HG02610 (cell line): Measurements from ENCODE around the gene CLCNKB.
"Not testable (repeated sequence)": the region's sequence is repeated elsewhere in the genome, so short reads cannot be mapped to it uniquely, and the experiment has no call there.

Source experiments
- ATAC-seq: cut with Tn5 transposase; IDR thresholded peaks from one replicate; pipeline ENCODE4 v1.9.1; 2021; ENCODE audit warnings: mild to moderate bottlenecking, moderate library complexity; ENCODE audit not compliant: unreplicated experiment

Gene CLCNKB

DNA sequence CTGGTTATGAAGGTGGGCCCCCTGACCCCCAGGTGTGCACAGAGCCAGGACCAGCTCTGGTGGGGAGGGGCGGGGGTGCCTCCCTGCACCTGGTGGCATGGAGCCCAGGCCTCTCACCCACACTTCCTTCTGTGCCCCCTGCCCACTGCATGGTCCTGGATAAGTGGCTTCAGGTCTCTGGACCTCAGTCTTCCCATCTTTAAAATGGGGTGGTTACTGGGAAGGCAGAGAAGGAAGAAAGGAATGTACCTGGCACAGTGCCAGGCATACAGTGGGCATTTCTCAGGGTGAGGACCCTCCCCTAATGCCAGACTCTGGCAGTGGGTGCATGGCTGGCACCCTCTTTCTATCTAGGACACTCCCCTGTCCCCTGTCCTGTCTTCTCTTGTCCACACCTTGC is 14.3 kb upstream of the CLCNKB start:
- ATAC-seq: no peak

DNA sequence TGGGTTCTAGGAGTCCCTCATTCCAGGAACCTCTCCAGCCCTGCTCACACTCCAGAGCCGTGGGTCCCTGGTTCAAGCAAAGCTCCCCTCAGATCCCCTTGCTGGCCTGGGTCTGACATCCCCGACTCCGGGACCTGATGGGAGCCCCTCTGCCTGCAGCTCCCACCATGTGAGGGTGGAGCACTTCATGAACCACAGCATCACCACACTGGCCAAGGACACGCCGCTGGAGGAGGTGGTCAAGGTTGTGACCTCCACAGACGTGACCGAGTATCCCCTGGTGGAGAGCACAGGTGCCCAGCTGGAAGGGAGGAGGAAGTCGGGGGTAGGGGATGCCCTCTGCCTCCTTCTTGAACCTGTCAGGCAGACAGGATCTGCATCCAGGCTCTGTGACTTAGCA is 12.0 kb upstream of the CLCNKB start:
- ATAC-seq: no peak

- peak; percentile 53 for ATAC-seq
Observed at GRCh38 chr1:16032388-16033102, 11.0 kb upstream of the CLCNKB start.

DNA sequence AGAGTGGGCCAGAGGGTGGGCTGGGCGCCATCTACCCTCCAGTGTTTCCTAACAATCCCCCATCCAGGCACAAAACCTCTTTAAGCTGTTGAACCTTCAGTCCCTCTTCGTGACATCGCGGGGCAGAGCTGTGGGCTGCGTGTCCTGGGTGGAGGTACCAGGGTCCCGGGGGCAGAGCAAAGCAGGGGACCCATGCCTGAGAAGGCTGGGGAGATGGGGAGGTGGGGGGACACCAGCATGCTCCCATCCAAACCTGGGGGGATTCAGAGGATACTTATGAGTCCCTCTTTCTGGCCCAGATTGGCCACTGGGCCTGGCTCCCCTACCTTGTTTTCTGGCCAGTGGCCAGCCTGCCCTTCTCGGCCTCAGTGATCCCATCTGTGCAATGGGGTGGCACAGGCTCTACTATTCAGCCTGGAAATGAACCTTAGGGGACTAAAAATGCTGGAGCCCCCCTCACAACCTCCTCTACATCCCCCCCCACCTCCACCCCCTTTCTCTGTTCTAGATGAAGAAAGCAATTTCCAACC is 10.4 kb upstream of the CLCNKB start:
- ATAC-seq: not testable (repeated sequence)

GRCh38 chr1:16036461-16036860 is 7.1 kb upstream of the CLCNKB start:
- ATAC-seq: not testable (repeated sequence)

- ATAC-seq: no peak
Observed at GRCh38 chr1:16038620-16038912, 5.0 kb upstream of the CLCNKB start.

DNA sequence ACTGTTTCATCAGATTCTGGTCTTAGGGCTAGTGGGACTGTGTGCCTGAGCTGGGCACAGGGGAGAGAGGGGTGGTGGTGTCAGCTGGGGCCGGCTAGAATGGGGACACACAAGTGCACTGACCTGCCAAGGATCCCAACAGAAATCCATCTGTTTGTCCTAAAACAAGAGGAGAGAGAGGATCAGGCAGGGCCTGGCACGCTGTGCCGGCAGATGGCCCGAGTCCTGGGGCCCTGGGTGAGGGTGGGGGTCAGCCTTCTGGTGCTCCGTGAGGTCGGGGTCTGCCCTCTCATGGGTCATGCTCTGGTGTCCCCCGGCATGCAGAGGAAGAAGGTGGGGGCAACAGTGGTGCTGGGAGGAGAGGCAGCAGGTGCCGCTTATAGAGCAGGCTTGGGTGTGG is 3.7 kb upstream of the CLCNKB start:
- ATAC-seq: not testable (repeated sequence)

DNA sequence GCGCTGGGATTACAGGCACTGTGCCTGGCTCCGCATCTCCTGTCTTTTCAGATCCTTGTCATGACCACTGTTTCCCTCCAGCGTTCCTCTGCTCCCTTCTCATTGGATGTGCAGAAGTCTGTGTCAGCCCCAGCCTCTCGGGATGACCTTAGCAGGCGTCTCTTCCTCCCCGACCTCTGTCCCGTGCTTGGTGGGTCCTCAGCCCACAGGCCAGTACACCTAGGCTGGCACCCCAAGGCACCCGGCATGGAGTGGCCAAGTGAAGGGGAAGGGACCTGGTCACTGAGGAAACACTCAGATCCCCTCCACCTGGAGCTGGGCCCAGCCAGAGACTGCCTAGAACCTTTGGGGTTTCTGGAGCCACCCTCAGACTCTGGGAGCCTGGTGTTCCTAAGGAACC is 2.4 kb upstream of the CLCNKB start:
- no peak for ATAC-seq

GRCh38 chr1:16042096-16042495 is 1.5 kb upstream of the CLCNKB start:
- no peak for ATAC-seq

GRCh38 chr1:16042654-16043053 is 928 bp upstream of the CLCNKB start:
- not testable (repeated sequence) for ATAC-seq

DNA sequence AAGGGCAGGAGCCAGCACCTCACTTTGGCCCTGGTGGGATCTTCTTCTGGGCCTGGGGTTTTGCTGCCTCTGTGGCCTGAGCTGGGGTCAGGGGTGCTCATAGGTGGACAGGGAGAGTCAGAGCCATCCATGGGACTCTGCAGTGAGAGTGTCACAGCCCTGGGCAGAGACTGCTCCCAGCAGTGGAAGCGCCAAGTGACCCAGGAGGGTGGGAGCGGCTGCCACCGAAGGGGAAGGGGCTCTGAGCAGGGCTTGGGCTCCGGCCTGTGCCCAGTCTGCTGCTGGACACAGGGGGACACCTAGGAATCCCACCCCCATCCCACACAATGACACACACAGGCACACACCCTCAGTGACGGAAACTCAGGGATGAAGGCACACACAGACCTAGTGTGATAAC is 368 bp downstream of the CLCNKB start:
- no peak for ATAC-seq

DNA sequence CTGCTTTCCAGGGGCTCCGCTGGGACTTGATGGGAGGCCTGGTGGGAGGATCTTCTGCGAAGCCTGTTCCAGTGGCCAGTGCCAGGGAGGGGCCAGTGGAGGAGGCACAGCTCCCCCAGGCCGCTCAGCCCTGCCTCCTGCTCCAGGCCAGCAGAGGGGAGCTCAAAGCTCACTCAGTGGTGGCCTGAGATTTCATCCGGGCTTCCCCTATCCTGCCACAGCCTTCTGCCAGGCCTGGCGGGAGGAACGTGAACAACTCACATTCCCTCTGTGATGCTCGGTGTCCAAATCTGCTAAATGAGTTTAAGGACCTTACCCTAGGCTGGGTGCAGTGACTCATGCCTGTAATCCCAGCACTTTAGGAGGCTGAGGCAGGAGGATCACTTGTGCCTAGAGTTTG is 3.3 kb downstream of the CLCNKB start:
- ATAC-seq: no peak

- no peak for ATAC-seq
Observed at GRCh38 chr1:16047791-16048475, 4.4 kb downstream of the CLCNKB start.

DNA sequence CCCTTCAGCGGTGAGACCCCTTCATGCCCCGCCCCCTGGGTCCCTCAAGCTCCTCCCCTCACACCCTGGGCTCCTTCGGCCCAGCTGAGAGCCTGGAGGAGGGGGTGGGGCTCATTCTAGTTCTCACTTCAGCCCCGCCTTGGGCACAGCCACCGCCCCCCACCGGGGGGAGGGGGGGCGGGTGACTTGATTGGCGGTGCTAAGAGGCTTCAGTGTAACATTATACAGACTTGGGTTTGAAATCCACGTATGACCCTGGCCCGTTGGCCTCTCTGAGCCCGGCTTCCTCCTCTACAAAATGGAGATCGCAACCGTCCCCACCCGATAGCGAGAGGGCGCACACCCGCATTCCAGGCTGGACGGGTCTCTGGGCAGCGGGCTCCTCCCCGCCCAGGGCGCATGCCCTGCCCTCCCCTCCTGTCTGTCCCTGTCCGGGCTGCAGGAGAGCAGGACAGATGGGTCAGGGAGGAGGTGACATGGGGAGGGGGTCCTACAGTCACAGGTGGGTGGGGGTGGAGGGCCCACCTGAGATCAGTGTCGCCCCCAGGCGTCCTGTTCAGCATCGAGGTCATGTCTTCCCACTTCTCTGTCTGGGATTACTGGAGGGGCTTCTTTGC is 5.1 kb downstream of the CLCNKB start:
- no peak for ATAC-seq

DNA sequence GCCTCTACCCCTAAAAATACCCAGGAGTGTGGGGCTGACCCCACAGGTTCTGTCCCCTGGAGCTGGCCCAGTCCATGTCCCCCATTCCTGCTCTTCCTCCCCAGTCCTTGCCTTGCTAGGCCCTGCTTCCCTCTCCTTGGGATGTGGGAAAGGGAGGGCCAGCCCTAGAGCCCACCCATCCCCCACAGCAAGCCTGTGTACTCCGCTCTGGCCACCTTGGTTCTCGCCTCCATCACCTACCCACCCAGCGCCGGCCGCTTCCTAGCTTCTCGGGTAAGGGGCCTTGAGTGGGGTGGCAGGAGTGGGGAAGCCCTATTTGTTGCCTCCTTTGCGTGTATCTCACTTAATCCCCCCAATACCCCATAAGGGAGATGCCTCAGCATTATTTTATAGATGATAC is 6.7 kb downstream of the CLCNKB start:
- no peak for ATAC-seq

GRCh38 chr1:16051039-16051438 is 7.5 kb downstream of the CLCNKB start:
- ATAC-seq: no peak

- not testable (repeated sequence) for ATAC-seq
Observed at GRCh38 chr1:16051949-16052348, 8.4 kb downstream of the CLCNKB start.

DNA sequence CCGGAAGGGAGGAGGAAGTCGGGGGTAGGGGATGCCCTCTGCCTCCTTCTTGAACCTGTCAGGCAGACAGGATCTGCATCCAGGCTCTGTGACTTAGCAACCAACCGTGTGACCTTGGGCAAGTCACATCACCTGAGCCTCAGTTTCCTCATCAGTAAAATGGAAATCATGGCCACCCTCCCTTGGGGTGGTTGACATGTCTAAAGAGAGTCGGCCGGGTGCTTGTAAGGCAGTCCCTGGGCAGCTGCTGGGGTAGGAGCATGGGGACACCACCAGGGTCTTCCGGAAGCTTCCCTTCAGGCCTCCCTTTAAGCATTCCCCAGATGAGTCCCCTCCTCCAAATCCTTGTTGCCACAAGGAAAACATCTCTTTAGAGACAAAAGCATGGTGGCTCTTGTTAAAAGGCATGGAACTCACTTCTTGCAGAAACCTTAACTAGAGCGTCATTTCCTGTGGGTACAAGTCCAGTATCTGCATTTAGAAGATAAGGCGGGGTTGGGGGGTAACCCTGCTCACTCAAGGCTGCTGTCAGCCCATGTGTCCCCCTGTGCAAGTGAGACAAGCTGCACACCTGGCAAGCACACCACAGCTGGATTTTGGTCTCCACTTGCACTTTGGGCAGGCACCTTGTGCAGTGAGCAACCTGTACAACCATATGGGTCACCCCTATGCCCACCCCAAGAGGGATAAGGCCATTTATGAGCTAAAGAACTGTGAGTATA is 10.4 kb downstream of the CLCNKB start:
- ATAC-seq: no peak

DNA sequence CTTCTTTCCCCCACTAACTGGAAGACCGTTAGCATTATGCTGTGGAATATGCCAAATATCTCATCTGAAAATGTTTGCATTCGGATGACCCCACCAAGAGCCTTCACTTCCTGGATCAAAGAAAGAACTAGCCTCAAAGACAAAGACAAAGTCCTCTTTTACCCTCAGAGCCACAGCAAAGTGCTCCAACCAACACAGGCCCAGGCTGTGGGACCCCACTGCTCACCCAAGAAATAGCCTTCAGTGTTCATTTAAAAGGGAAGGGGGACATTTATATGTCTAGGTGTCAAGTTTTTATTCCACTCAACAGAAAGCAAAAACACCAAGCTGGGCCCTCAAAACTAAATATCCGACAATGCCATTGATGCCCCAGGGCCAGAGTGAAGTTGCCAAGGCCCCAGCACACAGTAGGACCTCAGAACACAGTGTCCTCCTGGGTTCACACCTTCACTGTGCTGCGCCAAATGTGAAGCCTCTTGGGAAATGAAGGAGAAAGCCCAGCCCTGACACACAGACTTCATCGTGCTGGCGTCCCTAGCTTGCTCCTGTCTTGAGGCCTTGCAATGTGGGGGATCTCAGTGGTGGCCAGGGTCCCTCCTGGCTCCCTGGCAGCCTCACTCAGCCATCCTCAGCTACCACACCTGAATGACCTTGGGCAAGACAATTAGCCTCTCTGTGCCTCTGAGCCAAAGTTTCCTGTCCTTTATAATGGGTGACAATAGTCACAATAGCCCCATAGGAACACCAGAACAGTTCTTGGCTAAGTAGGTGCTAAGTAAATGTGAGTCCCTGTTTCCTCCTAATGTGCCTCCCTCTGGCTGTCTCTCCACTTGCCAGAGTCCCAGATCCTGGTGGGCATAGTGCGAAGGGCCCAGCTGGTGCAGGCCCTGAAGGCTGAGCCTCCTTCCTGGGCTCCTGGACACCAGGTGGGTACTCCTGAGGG is 11.3 kb downstream of the CLCNKB start:
- ATAC-seq: no peak
